GM13977 (cell line): ENCODE data around the gene RAB7A.

Experiments used
- DNase-seq: peaks from one replicate; pipeline ENCODE4 v3.0.0; 2012; ENCODE audit warnings: low spot score
- CTCF ChIP-seq: IDR thresholded peaks from 2 replicates; pipeline ENCODE4 v1.5.1; 2012; ENCODE audit warnings: mild to moderate bottlenecking, control low read depth; ENCODE audit not compliant: insufficient read depth; ENCODE audit errors: extremely low read depth, missing control alignments
- in situ Hi-C: fragments of 300-500 bp; cut with MboI; formaldehyde crosslinking; loops from one replicate; pipeline ENCODE4 v1.12.0; 2022; ENCODE audit warnings: low sequenced_read_pairs, low pct_unique_long_range_greater_than_20kb, mixed read lengths, inconsistent platforms; ENCODE audit not compliant: unreplicated experiment

The RAB7A gene

DNA sequence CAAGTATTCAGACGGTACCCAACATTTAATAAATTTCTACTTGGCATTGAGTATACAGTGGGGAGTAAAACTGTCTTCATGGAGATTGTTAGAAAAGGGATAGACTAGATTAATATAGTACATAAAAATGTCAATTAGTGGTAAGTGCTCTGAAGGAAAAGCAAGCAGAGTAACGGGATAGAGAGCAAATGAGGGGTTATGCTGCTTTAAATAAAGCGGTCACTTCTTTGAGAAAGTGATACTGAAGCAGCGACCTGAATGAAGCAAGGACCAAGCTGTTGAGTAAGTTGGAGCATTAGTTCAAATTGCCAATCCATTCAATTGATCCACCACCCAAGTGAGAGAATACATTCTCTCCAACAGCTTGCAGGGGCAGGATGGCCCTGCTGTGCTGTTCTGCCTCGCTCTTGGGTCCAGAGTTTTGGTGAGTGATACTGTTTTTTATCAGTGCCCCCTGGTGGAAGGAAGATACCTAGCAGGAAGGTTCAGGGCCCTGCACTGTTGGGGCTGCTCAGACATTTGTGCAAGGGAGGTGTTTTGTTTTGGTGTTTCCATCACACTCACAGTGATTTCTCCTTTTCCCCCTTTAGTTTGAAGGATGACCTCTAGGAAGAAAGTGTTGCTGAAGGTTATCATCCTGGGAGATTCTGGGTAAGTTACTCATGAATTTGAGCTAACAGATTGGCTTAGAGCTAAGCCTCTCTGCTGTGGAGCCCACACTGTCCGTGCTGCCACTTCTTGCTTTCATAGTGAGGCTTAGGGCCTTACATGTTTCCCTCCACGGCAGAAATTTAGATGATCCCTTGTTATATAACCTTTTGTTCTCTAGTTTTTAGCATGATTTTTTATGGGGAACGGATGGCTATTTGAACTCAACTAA lies 69.0 kb downstream of the RAB7A start:
- in situ Hi-C loops, result no loop called here
- TF ChIP-seq CTCF, result peak; percentile 81
- peak; percentile 73 for DNase-seq

DNA sequence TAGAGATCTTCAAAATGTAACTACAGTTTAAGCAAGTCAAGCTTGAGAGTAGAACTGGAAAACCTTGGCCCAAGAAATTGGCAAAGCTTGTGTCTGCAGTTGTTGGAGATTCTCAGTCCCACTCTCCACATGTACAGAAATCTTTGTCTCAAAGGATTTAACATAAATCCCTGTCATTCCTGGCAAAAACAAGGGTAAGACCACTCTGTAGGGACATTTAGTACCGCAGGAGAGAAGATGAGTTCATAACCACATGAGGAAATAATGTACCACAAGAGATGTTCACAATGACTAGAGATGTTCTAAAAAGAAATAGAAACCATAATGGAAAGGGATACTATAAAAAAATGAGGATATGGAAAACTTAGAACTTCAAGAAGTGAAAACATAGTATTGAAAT lies 73.7 kb downstream of the RAB7A start:
- in situ Hi-C loops, result no loop called here
- TF ChIP-seq CTCF, result no peak

DNA sequence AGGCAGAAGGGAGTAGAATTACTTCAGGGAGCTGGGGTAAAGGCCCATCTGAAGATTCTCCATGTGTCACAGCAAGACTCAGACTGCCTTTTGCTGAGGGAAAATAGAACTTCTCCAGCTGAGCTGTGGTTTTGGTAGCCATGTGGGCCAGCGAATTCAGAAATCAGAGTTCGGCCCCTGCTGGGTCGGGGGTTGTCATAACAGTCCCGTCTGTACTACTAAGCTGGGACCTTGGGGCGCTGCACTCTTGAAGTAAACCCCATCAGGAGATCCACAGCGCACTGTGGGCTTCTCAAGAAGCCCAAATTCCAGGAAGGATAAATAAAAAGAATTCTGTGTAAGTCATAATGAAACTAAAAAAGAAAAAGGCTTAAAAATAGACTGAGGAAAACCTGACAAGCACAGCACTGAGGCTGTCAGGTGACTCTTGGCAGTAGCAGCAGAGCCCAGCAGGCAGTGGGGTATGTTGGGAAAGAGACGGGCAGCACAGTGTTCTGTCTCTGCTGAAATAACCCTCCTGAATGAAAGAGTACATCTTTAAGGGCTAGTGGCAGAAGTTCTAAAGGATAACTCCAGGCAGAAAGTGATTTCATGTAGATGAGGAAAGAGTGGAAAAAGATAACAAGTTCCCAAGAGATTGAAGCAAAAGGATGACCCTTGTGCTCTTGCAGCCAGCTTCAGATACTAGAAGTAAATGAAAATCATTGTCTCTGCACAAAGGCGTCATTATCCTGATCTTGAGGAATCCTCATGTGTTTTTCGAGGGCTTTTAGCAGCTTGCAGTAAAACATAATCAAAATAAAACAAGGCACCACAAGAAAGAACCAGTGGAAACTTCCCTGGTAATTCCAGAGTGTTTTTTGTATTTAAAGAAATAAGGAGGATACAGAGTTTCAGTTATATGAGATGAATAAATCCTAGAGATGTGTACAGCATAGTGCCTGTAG lies 74.5 kb downstream of the RAB7A start:
- in situ Hi-C loops, result no loop called here
- no peak for TF ChIP-seq CTCF
- no peak for DNase-seq

More for the DNA sequence above, 73.7 kb downstream of the RAB7A start:
- no peak for DNase-seq

- in situ Hi-C loops, result no loop called here
- no peak for TF ChIP-seq CTCF
- no peak for DNase-seq
These were observed 75.9 kb downstream of the RAB7A start for GRCh38 chr3:128801779-128802380.

- DNase-seq, result no peak
- no peak for TF ChIP-seq CTCF
- in situ Hi-C loops, result no loop called here
These were observed 77.3 kb downstream of the RAB7A start for GRCh38 chr3:128803307-128803706.
